CD14-positive monocyte (primary cell): ENCODE results near the gene KHDC1L. TPM values are rescaled to one million over a fixed set of nuclear protein-coding genes. Genes with fewer than 3 reads are reported as not detected.

Experiments
- DNase-seq, 3 donors: peaks; one replicate each; pipeline ENCODE4 v3.0.0-alpha.2; 2011 to 2022
- H2AFZ ChIP-seq: 2 replicates; pipeline ENCODE4 v1.6.0; 2012; ENCODE audit warnings: mild to moderate bottlenecking, low read depth, low read length, inconsistent platforms; ENCODE audit not compliant: insufficient read depth, poor library complexity, severe bottlenecking
- H3K27ac ChIP-seq, 2 donors: 1 replicate in 1 of 2; 2 replicates in 1 of 2; pipeline ENCODE4 v1.5.1; 2012 to 2013; ENCODE audit warnings: low read length in 2 of 2, control low read depth in 1 of 2, inconsistent platforms in 1 of 2, low read depth in 1 of 2, mild to moderate bottlenecking in 1 of 2
- H3K27me3 ChIP-seq, 2 donors: one replicate each; pipeline versions ENCODE4 v1.6.0 to v1.6.1; 2011 to 2013; ENCODE audit warnings: low read length in 2 of 2; ENCODE audit not compliant: control insufficient read depth in 2 of 2, insufficient read depth in 2 of 2
- H3K36me3 ChIP-seq, 2 donors: replicated peaks in 1 of 2; 1 replicate in 1 of 2; 2 replicates in 1 of 2; pipeline versions ENCODE4 v1.5.1 to v1.6.1; 2012 to 2013; ENCODE audit warnings: low read length in 2 of 2, control low read depth in 1 of 2, inconsistent platforms in 1 of 2, mild to moderate bottlenecking in 1 of 2; ENCODE audit not compliant: insufficient read depth in 2 of 2, control insufficient read depth in 1 of 2
- H3K4me1 ChIP-seq, 2 donors: 1 replicate in 1 of 2; 2 replicates in 1 of 2; pipeline versions ENCODE4 v1.5.1 to v1.6.1; 2012 to 2013; ENCODE audit warnings: low read length in 2 of 2, control low read depth in 1 of 2, inconsistent platforms in 1 of 2, mild to moderate bottlenecking in 1 of 2, moderate library complexity in 1 of 2; ENCODE audit not compliant: insufficient read depth in 2 of 2, control insufficient read depth in 1 of 2
- H3K4me2 ChIP-seq: replicated peaks from 2 replicates; pipeline ENCODE3; 2012; ENCODE audit warnings: low read length, moderate library complexity, mild to moderate bottlenecking; ENCODE audit not compliant: poor library complexity, severe bottlenecking; ENCODE audit errors: extremely low read depth
- H3K4me3 ChIP-seq, 3 experiments: fragments of 200-600 bp in 1 of 3; sonication (generic) in 1 of 3; replicated peaks in 1 of 3; 1 replicate in 2 of 3; 2 replicates in 1 of 3; pipeline ENCODE4 v1.5.1; 2011 to 2013; ENCODE audit warnings: low read length in 3 of 3, mild to moderate bottlenecking in 3 of 3, control low read depth in 2 of 3, low read depth in 2 of 3, inconsistent platforms in 1 of 3, moderate library complexity in 1 of 3
- H3K79me2 ChIP-seq: 2 replicates; pipeline ENCODE4 v1.6.0; 2012; ENCODE audit warnings: mild to moderate bottlenecking, control low read depth, inconsistent platforms, low read length, moderate library complexity; ENCODE audit not compliant: insufficient read depth
- H3K9ac ChIP-seq: 2 replicates; pipeline ENCODE4 v1.6.0; 2017; ENCODE audit warnings: low read length, mild to moderate bottlenecking; ENCODE audit not compliant: insufficient read depth, poor library complexity, severe bottlenecking
- H3K9me3 ChIP-seq, 2 donors: replicated peaks in 1 of 2; 1 replicate in 1 of 2; 2 replicates in 1 of 2; pipeline versions ENCODE4 v1.5.1 to v1.6.1; 2012 to 2013; ENCODE audit warnings: low read length in 2 of 2, control low read depth in 1 of 2; ENCODE audit not compliant: control insufficient read depth in 1 of 2, insufficient read depth in 1 of 2
- H4K20me1 ChIP-seq: 2 replicates; pipeline ENCODE4 v1.6.0; 2012; ENCODE audit warnings: mild to moderate bottlenecking, low read length, control low read depth, moderate library complexity; ENCODE audit not compliant: insufficient read depth
- H3K27ac Mint-ChIP-seq, 7 donors: one replicate each; pipeline ENCODE4 v1.8.0; 2020; ENCODE audit warnings: mild to moderate bottlenecking in 7 of 7, mixed read lengths in 7 of 7, moderate library complexity in 6 of 7, inconsistent platforms in 2 of 7
- H3K27me3 Mint-ChIP-seq, 3 donors: one replicate each; pipeline ENCODE4 v1.8.0; 2021 to 2022; ENCODE audit warnings: low read depth in 3 of 3, mild to moderate bottlenecking in 3 of 3, mixed read lengths in 3 of 3, moderate library complexity in 3 of 3, inconsistent platforms in 1 of 3
- H3K36me3 Mint-ChIP-seq, 2 donors: one replicate each; pipeline ENCODE4 v1.8.0; 2020; ENCODE audit warnings: mixed read lengths in 2 of 2, inconsistent platforms in 1 of 2, mild to moderate bottlenecking in 1 of 2
- H3K4me1 Mint-ChIP-seq: one replicate; pipeline ENCODE4 v1.8.0; 2020; ENCODE audit warnings: mild to moderate bottlenecking, mixed read lengths
- H3K4me3 Mint-ChIP-seq, 2 donors: one replicate each; pipeline ENCODE4 v1.8.0; 2020; ENCODE audit warnings: mild to moderate bottlenecking in 2 of 2, mixed read lengths in 2 of 2, moderate library complexity in 1 of 2
- H3K9me3 Mint-ChIP-seq, 7 donors: one replicate each; pipeline ENCODE4 v1.8.0; 2020 to 2022; ENCODE audit warnings: mixed read lengths in 7 of 7, mild to moderate bottlenecking in 6 of 7, moderate library complexity in 6 of 7, inconsistent platforms in 2 of 7
- WGBS: methylation state at CpG from one replicate; pipeline ENCODE4 v1.1.5; 2013; ENCODE audit warnings: missing lambda C conversion rate; ENCODE audit not compliant: insufficient coverage; 5-methylcytosine and 5-hydroxymethylcytosine counted together
- intact Hi-C, 2 donors: fragments of 100-400 bp; cut with micrococcal nuclease; formaldehyde crosslinking; loops; one replicate each; pipeline versions ENCODE4 v1.15.0 to v1.15.1; 2023
- polyA plus RNA-seq, 3 donors: library from polyadenylated mRNA; depleted of rRNA in 1 of 3; unstranded in 2 of 3; stranded (reverse) in 1 of 3; fragments of 300-500 nt in 2 of 3; fragments of >200 nt in 1 of 3; fragmentation: Illumina TruSeq in 2 of 3; gene quantifications; 1 replicate in 2 of 3; 2 replicates in 1 of 3; pipeline ENCODE4 v1.2.3, GENCODE V29; 2012 to 2021
- TF ChIP-seq, protein P1 (sequence below): fragments of 200-600 bp; IDR thresholded peaks from one replicate; pipeline ENCODE4 v1.8.0; 2022; ENCODE audit warnings: antibody characterized with exemption, mild to moderate bottlenecking

Gene KHDC1L
- polyA plus RNA-seq, 3 donors: not detected

DNA sequence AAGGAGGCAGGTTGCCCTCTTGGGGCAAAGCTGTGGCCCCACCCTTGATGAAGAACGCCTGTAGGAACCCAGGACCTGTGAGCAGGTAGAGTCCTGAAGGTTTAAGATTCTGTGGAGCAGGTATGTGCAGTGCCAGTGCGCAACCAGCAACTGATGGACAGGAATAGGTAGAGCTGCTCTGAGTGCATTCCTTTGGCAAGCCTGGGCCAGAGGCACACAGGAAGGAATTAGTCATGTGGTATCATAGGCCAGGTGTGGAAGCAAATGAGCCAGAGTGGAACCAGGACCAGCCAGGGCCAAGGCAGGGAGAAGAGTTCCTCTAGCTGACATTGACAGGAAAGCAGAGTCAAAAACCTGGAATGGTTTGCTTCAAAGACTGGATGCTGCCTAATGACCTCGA lies 39.1 kb upstream of the KHDC1L start:
- intact Hi-C loops: no loop called here
- TF ChIP-seq, protein P1, sequence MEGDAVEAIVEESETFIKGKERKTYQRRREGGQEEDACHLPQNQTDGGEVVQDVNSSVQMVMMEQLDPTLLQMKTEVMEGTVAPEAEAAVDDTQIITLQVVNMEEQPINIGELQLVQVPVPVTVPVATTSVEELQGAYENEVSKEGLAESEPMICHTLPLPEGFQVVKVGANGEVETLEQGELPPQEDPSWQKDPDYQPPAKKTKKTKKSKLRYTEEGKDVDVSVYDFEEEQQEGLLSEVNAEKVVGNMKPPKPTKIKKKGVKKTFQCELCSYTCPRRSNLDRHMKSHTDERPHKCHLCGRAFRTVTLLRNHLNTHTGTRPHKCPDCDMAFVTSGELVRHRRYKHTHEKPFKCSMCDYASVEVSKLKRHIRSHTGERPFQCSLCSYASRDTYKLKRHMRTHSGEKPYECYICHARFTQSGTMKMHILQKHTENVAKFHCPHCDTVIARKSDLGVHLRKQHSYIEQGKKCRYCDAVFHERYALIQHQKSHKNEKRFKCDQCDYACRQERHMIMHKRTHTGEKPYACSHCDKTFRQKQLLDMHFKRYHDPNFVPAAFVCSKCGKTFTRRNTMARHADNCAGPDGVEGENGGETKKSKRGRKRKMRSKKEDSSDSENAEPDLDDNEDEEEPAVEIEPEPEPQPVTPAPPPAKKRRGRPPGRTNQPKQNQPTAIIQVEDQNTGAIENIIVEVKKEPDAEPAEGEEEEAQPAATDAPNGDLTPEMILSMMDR: no peak
- H3K9ac ChIP-seq: no peak overlapping the region
- no peaks in the 10 kb centered on the region for H3K36me3 ChIP-seq
- H3K9me3 Mint-ChIP-seq: peaks cover 0 to 5% (median 2%) of the 10 kb centered on the region in 7 donors
- no peak overlapping the region for H3K4me3 Mint-ChIP-seq
- H3K27me3 ChIP-seq: no peaks in the 10 kb centered on the region
- WGBS: 100% methylated on average over 1 of the region's 3 CpGs
- H3K36me3 Mint-ChIP-seq: peaks cover 6 to 7% of the 10 kb centered on the region in 2 donors
- no peak overlapping the region for H3K27ac ChIP-seq
- H3K4me2 ChIP-seq: no peak overlapping the region
- H4K20me1 ChIP-seq: no peaks in the 10 kb centered on the region
- H3K27me3 Mint-ChIP-seq: peaks cover 0 to 3% (median 0%) of the 10 kb centered on the region in 3 donors
- no peaks in the 10 kb centered on the region for H3K9me3 ChIP-seq
- no peak for DNase-seq
- peaks cover 16% of the 10 kb centered on the region for H3K4me1 Mint-ChIP-seq
- H3K27ac Mint-ChIP-seq: peak overlapping the region in 1 of 7 donors; percentile 3
- H3K4me1 ChIP-seq: peaks cover 8 to 9% of the 10 kb centered on the region in 2 donors
- no peaks in the 10 kb centered on the region for H3K79me2 ChIP-seq
- H3K4me3 ChIP-seq: no peak overlapping the region
- H2AFZ ChIP-seq: peak overlapping the region; percentile 87

DNA sequence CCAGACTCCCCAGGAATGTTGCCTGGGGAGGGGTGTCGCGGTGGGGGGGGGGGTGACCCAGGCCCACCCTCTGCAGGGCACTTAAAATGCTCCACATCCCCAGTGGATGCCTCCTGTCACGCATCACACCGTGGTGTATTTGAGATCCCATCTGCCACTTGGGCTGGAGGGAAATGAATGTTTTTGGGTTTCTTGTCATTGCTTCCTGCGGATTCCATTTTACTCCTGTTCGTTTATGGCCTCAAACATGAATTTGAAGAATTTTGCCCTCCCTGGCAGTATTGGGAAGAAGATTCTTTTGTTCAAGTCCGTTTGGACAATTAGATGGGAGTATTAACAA lies 38.2 kb upstream of the KHDC1L start:
- Mint-ChIP-seq H3K27ac (no peak overlapping the region), H3K4me1 (peaks cover 16% of the 10 kb centered on the region), H3K36me3 (peaks cover 5 to 6% of the 10 kb centered on the region in 2 donors), H3K27me3 (peaks cover 0 to 3% (median 0%) of the 10 kb centered on the region in 3 donors), H3K9me3 (peaks cover 0 to 3% (median 0%) of the 10 kb centered on the region in 7 donors), H3K4me3 (peak overlapping the region; percentile 66 to 88)
- Histone ChIP-seq H3K9ac (peak overlapping the region; percentile 72), H3K4me2 (peak overlapping the region; percentile 79), H3K79me2 (no peaks in the 10 kb centered on the region), H3K36me3 (no peaks in the 10 kb centered on the region), H3K4me1 (peaks cover 8 to 9% of the 10 kb centered on the region in 2 donors), H4K20me1 (no peaks in the 10 kb centered on the region), H3K9me3 (no peaks in the 10 kb centered on the region), H3K27me3 (no peaks in the 10 kb centered on the region), H3K27ac (peak overlapping the region in 1 of 2 donors; percentile 14), H3K4me3 (peak overlapping the region; percentile 57 to 96 (median 79)), H2AFZ (peak overlapping the region; percentile 87)
- DNase-seq: no peak
- WGBS: 42% methylated on average over 3 of the region's 7 CpGs
- intact Hi-C loops: no loop called here
- TF ChIP-seq, protein P1: no peak
